Activated CD4-positive, alpha-beta T cell treated with anti-CD3 and anti-CD28 coated beads for 4 hours (primary cell): ENCODE data around the gene FHOD3.
"Not testable (repeated sequence)": the region's sequence is repeated elsewhere in the genome, so short reads cannot be mapped to it uniquely, and the experiment has no call there.

Source experiments
- DNase-seq, 2 donors: peaks; one replicate each; pipeline ENCODE4 v3.0.0-alpha.2; 2020

Gene FHOD3

GRCh38 chr18:36352384-36352783 is 54.9 kb downstream of the FHOD3 start:
- DNase-seq = no peak

GRCh38 chr18:36354989-36355388 is 57.5 kb downstream of the FHOD3 start:
- DNase-seq = no peak

GRCh38 chr18:36355511-36355910 is 58.0 kb downstream of the FHOD3 start:
- no peak for DNase-seq

GRCh38 chr18:36356741-36357140 is 59.2 kb downstream of the FHOD3 start:
- not testable (repeated sequence) for DNase-seq

GRCh38 chr18:36358141-36358540 is 60.6 kb downstream of the FHOD3 start:
- no peak for DNase-seq

- no peak for DNase-seq
These were observed 62.9 kb downstream of the FHOD3 start for GRCh38 chr18:36360256-36360909.

GRCh38 chr18:36364911-36365624 is 67.6 kb downstream of the FHOD3 start:
- no peak for DNase-seq

- no peak for DNase-seq
These were observed 68.6 kb downstream of the FHOD3 start for GRCh38 chr18:36365836-36366775.

- DNase-seq = no peak
These were observed 69.7 kb downstream of the FHOD3 start for GRCh38 chr18:36366994-36367839.

GRCh38 chr18:36368889-36369288 is 71.4 kb downstream of the FHOD3 start:
- DNase-seq = no peak

- DNase-seq = no peak
These were observed 75.4 kb downstream of the FHOD3 start for GRCh38 chr18:36372903-36373311.

GRCh38 chr18:36374262-36374661 is 76.7 kb downstream of the FHOD3 start:
- DNase-seq = no peak

GRCh38 chr18:36375118-36375517 is 77.6 kb downstream of the FHOD3 start:
- no peak for DNase-seq

GRCh38 chr18:36376361-36376760 is 78.8 kb downstream of the FHOD3 start:
- DNase-seq = no peak

GRCh38 chr18:36377626-36378025 is 80.1 kb downstream of the FHOD3 start:
- no peak for DNase-seq

GRCh38 chr18:36378205-36378604 is 80.7 kb downstream of the FHOD3 start:
- DNase-seq = no peak

GRCh38 chr18:36379435-36379984 is 82.0 kb downstream of the FHOD3 start:
- DNase-seq = no peak

- no peak for DNase-seq
These were observed 82.8 kb downstream of the FHOD3 start for GRCh38 chr18:36380173-36380827.

- no peak for DNase-seq
These were observed 83.6 kb downstream of the FHOD3 start for GRCh38 chr18:36381075-36381474.

GRCh38 chr18:36382854-36383253 is 85.3 kb downstream of the FHOD3 start:
- no peak for DNase-seq

GRCh38 chr18:36386150-36386920 is 88.8 kb downstream of the FHOD3 start:
- no peak for DNase-seq
